ENCODE measurements around the gene FAM174C. TPM values are rescaled to one million over a fixed set of nuclear protein-coding genes. Genes with fewer than 3 reads are reported as not detected.
A peak's percentile ranks its signal among the peaks of the same experiment; 100 is the strongest.

Gene FAM174C
- total and polyA plus RNA-seq, 10 of the 15 experiments (the other 5 are each of a cell fraction or from before 2014, with no cell fraction given), result 0.89 to 94.6 (median 43.6) TPM

DNA sequence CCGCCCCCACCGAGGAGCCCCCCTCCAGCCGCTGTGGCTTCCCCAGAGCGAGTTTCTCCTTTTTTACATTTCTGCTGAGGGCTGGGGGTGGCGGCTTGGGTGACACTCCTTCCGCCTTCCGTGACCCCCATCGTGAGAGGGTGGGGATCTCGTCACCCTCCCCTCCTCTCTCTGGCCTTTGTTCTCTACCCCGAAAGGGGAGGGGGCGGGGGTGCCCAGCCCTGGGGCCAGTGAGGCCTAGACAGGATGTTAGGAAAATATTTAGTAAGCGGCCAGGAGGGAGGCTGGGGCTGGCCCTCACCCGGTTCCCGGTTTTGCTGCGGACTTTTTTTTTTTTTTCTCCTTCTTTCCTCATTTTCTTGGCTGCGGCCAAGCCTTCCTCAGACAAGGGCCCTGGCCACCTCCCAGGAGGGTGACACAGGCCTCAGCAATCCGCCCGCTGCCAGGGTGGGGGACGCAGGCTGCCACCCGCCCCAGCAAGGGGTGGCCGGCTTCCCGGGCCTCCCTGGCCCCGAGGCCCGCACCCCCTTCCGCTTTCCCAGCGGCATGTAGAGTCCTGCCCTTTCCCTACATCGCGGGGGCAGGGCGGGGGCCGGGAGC is 23.0 kb upstream of the FAM174C start:
- H3K4me2 ChIP-seq (ENCODE audit: control insufficient read depth, insufficient read depth), result peak overlapping the region; percentile 53
- H3K27ac ChIP-seq (ENCODE audit: control insufficient read depth, insufficient read depth), result peak overlapping the region; percentile 72
- H3K4me3 ChIP-seq, result peak overlapping the region; percentile 91
- under 1% methylated on average over 20 of the region's 30 CpGs for WGBS (ENCODE audit: insufficient coverage, insufficient replicate concordance, low lambda C conversion rate, missing lambda C conversion rate)
- H3K9me3 ChIP-seq (replicated peaks; ENCODE audit: control insufficient read depth, insufficient read depth, low read length), result no peaks in the 10 kb centered on the region
- intact Hi-C loops (cut with micrococcal nuclease; ENCODE audit: unreplicated experiment) (no loop called here), in situ Hi-C loops (cut with MboI) (no loop called here)
- SMC1A ChIA-PET (ENCODE audit: uncharacterized antibody, unreplicated experiment), result interaction anchor here (1.2 to 1.9 kb wide), 3 partner anchors 8 to 14 kb away, joined by 4 to 14 read pairs (median 6); no protein-coding TSS in a partner anchor
- BruUV-seq (replicated peaks), result no TSS peak
- H3K9ac ChIP-seq (ENCODE audit: control insufficient read depth, insufficient read depth, low read length), result peak overlapping the region; percentile 86
- H2AFZ ChIP-seq (ENCODE audit: control insufficient read depth, low read depth, low read length), result no peak overlapping the region
- CTCF ChIA-PET, result interaction anchor here (1.1 to 2.3 kb wide), 5 partner anchors 8 to 16 kb away, joined by 3 to 26 read pairs (median 11); partner anchors contain the start of gene CIRBP
- FAIRE-seq, result no peak
- DNase-seq (ENCODE audit: low read depth, low spot score), result no peak
- H3K79me2 ChIP-seq (ENCODE audit: control insufficient read depth, insufficient read depth, low read length), result peaks cover 55% of the 10 kb centered on the region
- peaks cover 10% of the 10 kb centered on the region for H3K4me1 ChIP-seq (ENCODE audit: control insufficient read depth, insufficient read depth, low read length)
- RAD21 ChIA-PET (ENCODE audit: unreplicated experiment), result interaction anchor here (1.2 to 2.9 kb wide), 4 partner anchors 8 to 17 kb away, joined by 4 to 47 read pairs (median 11); partner anchors contain the start of gene CIRBP
- TF ChIP-seq MEF2A (IDR thresholded peaks at IDR 0.05; ENCODE audit: insufficient read depth, low read depth, low read length) (no peak), JUNB (IDR thresholded peaks at IDR 0.05) (no peak), NR2F1 (conservative IDR thresholded peaks at IDR 0.05) (0 out of 2 replicates have a peak, but pooled peaks have one; percentile 29), GATAD2B (conservative IDR thresholded peaks at IDR 0.05; ENCODE audit: low read depth) (0 out of 2 replicates have a peak, but pooled peaks have one; percentile 16), CREB1 (IDR thresholded peaks at IDR 0.05; ENCODE audit: low read depth) (0 out of 2 replicates have a peak, but pooled peaks have one; percentile 13), NFYB (IDR thresholded peaks at IDR 0.05; ENCODE audit: insufficient read depth, low read depth, low read length) (no peak)
- POLR2A ChIA-PET, result interaction anchor here (1.0 to 2.9 kb wide), 8 partner anchors 8 to 19 kb away, joined by 3 to 29 read pairs (median 10); partner anchors contain the start of gene CIRBP
- H3K36me3 ChIP-seq (ENCODE audit: control insufficient read depth in 2 of 2, insufficient read depth in 2 of 2, low read length in 1 of 2), result peaks cover 14 to 29% of the 10 kb centered on the region in 2 experiments; a peak in 3 of 4 replicates
- H4K20me1 ChIP-seq (ENCODE audit: control insufficient read depth, insufficient read depth), result no peaks in the 10 kb centered on the region
- peak; percentile 15 for ATAC-seq
- H3K27me3 ChIP-seq (replicated peaks in 1 of 2; ENCODE audit: control insufficient read depth in 2 of 2, insufficient read depth in 2 of 2, low read length in 1 of 2), result no peaks in the 10 kb centered on the region

Data from GM12878 (cell line).